Glomerular endothelial cell (primary cell): ENCODE measurements around the gene FOXJ3. TPM values are rescaled to one million over a fixed set of nuclear protein-coding genes. Genes with fewer than 3 reads are reported as not detected.

ENCODE experiments used
- DNase-seq: peaks from one replicate; pipeline ENCODE4 v3.0.0-alpha.2; 2011; ENCODE audit warnings: low read depth, low spot score; ENCODE audit errors: extremely low read depth
- total RNA-seq: library from RNA; depleted of rRNA; stranded (reverse); fragments of >200 nt; gene quantifications from 2 replicates; pipeline ENCODE4 v1.2.3, GENCODE V29; 2015

Gene FOXJ3
- total RNA-seq, 1 donor from 2014 or later, result 36.9 TPM

DNA sequence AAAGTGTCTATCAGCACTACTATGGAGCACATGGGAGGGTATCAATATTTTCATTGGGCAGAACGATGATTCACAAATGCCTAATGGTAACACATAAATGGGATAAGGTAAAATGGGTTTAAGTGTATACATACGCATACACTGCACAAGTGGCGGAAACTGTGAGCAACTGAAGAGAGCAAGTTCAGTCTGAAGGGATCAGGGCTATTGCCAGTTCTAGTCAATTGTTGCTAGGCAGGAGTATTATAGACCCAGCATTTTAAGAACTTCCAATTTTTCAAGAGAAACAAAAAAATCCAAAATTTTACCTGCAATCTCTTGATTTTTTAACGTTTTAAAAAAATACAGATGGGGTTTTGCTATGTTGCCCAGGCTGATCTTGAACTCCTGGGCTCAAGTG is 23.1 kb downstream of the FOXJ3 start:
- no peak for DNase-seq

DNA sequence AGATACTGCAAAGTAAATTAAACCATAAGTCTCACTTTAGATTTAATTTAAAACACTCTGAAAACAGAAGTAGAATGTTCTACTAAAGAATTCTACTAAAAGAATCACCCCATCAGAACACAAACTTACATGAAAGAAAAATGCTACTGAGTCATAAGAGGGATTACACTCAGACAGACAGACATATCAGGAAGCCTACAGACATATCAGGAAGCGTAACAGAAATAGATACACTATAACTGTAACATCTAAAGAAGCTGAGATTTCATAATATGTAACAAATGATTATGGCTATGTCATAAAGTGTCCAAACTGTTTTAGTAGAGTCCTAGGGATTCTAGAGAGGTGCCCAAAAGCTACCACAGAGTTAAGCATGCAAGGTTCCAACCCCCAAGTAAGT is 23.9 kb downstream of the FOXJ3 start:
- no peak for DNase-seq

DNA sequence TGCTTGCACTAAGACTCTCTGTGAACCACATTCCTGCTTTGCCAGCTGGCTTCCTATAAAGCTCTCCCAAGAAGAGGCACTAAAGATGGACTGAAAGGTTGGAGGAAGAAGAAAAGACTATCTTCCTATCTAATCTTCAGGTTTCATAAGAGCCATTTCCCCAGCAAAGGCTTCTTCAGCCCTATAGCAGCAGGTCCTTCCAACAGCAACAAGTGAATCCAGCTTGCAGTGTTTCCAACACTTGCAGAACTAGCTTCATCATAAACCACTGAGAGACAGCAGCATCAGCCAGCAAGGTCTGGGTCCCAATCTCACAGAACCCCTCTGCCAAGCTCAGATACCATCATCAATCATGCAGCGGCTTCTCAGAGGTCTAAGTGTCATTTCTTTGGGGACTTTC is 28.1 kb downstream of the FOXJ3 start:
- no peak for DNase-seq

DNA sequence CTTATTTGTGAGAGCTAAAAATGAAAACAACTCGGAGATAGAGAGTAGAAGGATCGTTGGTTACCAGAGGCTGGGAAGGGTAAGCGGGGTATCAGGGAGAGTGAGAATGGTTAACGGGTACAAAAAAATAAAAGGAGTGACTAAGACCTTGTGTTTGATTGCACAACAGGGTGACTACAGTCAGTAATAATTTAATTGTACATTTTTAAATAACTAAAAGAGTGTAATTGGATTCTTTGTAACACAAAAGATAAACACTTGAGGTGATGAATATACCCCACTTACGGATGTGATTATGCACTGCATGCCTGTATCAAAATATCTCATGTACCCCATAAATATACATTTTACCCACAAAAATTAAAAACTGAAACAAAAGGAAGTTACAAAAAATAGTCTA is 29.4 kb downstream of the FOXJ3 start:
- DNase-seq, result no peak

DNA sequence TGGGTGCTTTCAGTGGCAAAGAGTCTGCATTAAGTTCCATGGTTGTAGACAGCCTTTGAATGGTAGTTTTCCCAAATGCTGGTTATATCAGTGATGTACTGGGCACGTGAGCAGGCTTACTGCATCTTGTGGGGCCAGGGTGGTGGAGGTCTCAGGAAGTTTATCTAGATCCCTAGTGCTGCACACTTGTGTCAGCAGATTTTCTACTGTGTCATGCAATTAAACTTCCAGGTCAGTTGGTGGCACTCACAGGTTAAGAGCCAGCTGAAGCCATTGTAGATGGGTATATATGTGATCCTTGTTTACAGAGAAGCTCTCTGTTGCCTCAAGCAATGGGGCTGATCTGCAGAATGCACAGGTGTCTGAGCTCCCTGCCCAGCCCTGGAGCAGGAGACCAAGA is 33.0 kb downstream of the FOXJ3 start:
- no peak for DNase-seq

GRCh38 chr1:42298520-42298919 is 36.5 kb downstream of the FOXJ3 start:
- no peak for DNase-seq

GRCh38 chr1:42295816-42296215 is 39.2 kb downstream of the FOXJ3 start:
- no peak for DNase-seq

GRCh38 chr1:42290130-42290529 is 44.9 kb downstream of the FOXJ3 start:
- DNase-seq, result no peak

DNA sequence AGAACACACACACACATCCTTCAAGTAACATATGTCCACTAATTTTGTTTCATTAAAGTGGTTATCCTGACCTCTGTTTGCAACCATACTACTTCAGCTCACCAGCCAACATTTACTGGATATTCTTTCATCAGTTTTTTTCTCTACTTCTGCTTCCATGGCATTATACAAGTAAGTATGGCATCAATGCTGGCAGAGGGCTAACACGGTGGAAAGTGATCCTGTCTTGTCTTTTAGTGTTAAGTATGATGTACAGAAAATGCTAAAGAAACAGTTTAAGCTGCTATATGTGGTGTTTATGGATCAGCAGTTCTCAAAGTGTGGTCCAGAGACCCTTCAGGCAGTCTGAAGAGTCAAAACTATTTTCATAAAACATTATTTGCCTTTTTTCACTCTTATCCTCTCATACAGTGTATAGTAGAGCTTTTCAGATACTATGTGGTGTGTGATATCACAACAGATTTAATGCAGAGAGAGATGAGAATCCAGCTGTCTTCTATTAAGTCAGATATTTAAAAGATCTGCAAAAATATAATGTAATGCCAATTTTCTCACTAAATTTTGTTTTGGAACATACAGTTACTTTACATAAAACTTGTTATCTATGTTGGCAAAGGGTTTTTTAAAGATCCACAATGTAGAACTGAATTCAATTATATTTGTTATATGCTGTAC is 46.6 kb downstream of the FOXJ3 start:
- no peak for DNase-seq

DNA sequence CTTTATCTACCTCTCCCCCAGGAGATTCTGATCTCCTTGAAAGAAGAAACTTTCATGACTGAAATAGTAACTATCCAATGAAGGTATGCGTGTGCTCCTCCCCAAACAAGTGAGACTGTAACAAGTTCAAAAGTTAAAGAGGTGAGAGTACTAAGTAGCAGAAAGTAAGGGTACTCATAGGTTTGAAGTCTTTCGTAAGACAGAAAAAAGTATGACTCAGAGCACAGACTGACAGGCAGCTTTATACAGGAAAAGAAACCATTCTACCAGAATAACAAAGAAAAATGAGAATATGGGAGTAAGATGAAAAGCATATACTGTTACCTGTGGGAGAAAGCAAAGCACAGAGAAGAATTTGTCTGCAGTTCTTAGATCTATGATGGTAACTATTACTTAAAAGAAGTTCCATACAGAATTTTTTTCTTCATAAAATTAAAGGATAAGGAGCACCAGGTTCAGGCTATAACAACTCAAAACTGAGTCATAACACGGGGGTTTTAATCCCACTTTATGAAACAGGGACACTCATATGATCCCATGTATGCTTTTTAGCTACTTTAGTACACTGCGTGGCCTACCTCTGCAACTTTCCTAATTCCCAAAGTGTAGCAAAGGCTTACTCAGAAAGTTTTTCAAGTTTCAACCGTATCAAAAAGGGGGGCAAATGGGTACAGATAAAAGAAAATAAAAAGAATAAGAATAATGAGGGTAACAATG is 52.0 kb downstream of the FOXJ3 start:
- peak; percentile 10 for DNase-seq

DNA sequence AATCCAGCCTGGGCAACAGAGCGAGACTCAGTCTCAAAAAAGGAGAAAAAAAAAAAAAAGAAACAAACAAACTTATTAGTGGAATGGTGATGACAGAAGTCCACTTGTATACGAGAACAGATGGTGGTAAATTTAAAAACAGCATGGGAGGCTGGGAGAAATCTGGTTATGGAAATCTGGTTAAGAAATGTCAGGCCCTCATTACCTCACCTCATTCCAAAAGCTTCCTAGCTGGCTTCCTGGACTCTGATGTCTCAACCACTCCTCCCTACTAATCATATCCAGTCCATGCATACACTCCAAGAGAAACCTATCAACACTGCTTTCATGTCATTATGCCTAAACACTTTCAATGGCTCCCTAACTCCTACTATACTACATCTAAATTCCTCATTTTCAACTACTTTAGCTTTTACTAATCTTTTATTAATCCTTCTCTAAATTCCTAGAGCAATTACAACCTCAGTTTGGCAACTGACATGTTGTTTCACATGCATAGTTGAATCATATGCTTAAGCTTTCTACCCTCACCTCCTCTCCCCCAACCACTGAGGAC is 52.9 kb downstream of the FOXJ3 start:
- no peak for DNase-seq

- no peak for DNase-seq
These were observed 54.2 kb downstream of the FOXJ3 start for GRCh38 chr1:42280821-42281220.

DNA sequence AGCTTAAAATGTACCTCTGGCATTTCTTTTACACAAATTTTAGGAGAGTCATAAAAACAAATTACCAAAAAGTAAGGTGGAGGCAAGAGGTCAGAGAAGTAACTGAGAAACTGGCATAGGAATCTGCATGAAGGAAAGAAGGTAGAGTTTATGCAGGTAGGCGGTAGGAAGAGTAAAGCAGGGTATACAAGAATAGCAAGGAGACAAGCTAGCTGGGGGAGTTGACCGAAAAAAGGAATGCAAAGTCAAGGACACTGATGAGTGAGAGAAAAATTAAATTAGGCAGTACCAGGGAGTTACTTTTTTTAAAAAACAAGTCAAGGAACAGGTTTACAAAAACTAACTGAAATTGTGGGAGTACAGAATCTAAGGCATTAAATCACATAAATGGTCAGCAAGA is 56.0 kb downstream of the FOXJ3 start:
- no peak for DNase-seq

- DNase-seq, result no peak
These were observed 62.1 kb downstream of the FOXJ3 start for GRCh38 chr1:42272920-42273319.

GRCh38 chr1:42267904-42268303 is 67.1 kb downstream of the FOXJ3 start:
- DNase-seq, result no peak

DNA sequence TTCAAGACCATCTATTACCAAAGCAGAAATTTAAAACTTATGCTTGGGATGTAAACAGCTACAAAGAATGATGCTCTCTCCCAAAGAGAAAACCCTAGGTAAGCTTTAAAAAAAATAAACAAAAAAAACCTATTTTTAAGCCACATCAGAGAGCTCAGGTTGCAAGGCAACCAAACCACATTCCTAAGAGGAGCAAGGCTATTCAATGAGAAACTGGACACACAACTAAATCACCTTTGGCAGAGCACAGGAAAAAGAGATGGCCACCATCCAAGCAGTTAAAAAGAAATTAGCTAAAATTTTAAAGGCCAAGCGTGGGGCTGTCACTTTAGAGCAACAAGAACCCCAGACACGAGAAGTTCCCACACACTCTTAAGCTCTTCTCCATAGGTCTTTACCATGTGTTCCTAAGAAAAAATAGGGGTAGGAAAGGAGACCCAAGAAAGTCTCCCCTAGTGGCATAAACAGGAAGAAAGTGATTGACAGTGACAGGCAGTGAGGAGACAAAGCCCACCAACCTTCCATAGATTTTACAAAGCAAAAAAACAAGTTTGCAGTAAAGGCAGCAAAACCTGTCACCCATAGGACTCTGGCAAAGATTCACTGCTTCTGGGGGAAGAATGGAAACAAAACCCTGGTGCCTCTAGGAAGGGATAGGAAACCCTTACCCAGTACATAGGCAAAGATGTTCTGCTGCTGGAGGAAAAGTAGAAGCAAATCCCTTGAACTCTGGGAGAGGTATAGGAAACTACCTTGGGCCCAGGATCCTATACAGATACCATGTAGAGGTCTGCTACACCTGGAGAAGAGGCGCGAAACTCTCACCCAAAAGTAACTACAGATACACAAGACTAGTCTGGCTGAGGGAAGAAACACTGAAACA is 68.5 kb downstream of the FOXJ3 start:
- DNase-seq, result no peak

DNA sequence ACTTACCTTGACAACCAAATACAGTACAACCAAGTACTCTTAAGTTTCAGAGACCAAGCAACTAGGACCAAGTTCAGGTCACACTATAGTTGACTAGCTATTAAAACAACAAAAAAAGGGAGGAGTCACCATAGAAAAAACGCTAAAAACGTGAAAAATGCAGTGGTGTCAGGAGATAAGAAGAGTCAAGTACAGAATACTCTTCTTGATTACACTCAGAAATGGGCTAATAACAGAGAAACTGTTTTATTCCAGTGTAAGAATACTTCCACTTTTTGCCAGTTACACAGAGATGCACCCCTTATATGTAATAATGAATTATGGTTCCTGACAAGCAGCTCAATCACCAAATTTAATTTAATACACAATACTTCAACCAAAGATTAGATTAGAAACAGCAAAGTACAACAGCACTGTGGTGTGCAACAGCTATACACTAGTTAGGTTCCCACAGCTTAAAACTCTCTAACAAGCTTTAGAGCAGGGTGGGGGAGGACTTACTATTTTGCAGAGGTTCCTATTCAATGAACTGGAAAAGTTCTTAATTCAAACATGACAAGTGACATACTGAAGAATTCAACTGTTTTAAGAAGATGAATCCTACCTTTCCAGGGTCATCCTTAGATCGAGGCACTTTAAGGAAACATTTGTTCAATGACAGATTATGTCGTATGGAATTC is 70.4 kb downstream of the FOXJ3 start:
- DNase-seq, result no peak

DNA sequence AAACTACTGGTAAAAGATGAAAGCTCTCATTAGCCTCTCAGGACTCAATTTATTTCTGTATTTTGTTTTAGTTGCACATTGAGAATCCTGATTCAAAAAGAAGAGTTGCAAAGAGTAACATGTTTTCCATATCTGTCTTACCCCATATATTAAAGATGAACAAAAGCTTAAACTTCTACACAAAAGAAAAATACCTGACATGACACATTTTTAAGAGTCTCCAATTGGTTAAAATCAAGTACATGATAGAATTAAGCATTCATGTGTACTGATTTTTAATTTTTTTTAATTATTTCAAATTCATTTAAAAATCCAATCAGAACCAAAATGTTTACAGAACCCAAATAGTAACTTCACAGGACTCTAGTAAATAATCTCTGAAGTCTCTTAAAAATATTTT is 72.0 kb downstream of the FOXJ3 start:
- no peak for DNase-seq

- DNase-seq, result no peak
These were observed 74.5 kb downstream of the FOXJ3 start for GRCh38 chr1:42260376-42261070.

DNA sequence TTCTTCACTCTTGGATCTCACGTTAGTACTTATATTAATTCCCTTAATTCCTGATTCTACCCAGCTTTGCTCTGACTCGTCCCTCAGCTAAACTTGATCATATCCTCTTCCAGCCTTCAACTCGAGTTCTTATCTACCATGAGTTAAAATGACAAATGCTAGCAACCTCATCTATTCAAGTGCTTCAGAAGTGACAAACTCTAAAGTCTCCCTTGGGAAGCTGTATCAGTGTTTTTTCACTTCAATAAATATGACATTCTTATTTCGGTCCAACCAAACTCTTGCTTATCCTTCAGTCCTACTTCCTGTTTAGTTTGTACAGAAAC is 75.3 kb downstream of the FOXJ3 start:
- DNase-seq, result no peak
